ENCODE data around the gene TRIL. TPM values are rescaled to one million over a fixed set of nuclear protein-coding genes. Genes with fewer than 3 reads are reported as not detected.

The TRIL gene
- total and polyA plus RNA-seq, 2 experiments from 2014 or later: 2.5 to 4.6 TPM

DNA sequence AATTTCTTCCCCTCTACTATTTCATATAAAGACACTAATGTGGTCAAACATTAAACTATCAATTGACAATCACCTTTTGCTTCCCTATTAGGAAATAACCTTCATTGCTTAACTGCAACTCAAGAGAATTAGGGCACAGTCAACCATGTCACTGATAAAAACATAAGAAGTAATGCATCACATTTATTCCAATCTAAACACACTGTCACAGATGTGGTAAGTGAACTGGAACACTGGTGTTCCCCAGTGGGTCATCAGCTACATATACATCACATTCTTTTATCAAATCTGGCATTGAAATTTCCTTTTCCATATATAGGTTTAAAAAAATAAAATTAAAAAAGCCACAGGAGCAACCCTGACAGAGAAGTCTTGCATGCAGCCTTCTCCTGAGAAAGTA, 3.7 kb downstream of the TRIL start:
- H3K4me1 ChIP-seq (ENCODE audit: insufficient read depth): peaks cover 33% of the 10 kb centered on the region

DNA sequence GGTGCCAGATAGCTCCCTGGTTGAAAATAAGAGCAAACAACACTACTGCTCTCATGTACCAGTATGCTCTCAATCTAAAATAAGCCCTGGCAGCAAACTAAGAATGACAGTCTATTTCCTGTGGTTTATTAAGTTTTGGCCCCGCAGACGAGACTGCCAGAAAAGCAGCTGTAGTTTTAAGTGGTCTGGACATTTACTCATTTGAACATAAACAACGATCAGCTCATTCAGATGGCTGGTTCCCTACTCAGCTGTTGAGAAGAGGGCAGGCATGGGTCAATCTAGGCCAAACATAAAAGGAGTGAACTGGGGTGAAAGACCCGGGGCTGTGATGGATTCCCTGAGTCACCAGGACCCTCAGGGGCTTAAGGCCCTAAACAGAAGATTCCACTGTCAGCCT, 4.5 kb downstream of the TRIL start:
- 31% methylated on average over 4 of the region's 4 CpGs for WGBS (ENCODE audit: low lambda C conversion rate, missing lambda C conversion rate)
- no peak for DNase-seq (ENCODE audit: low spot score)
- Histone ChIP-seq H3K9me2 (replicated peaks; ENCODE audit: insufficient read depth) (no peaks in the 10 kb centered on the region), H3K9me3 (ENCODE audit: low read depth) (no peaks in the 10 kb centered on the region), H3K79me2 (no peaks in the 10 kb centered on the region), H3K4me2 (peak overlapping the region; percentile 16), H3K36me3 (replicated peaks; ENCODE audit: insufficient read depth, low read depth) (no peaks in the 10 kb centered on the region), H3K4me3 (no peak overlapping the region), H3K27me3 (peaks cover 34% of the 10 kb centered on the region), H4K20me1 (ENCODE audit: insufficient read depth, poor library complexity, severe bottlenecking) (no peaks in the 10 kb centered on the region), H2AFZ (no peak overlapping the region), H3K4me1 (ENCODE audit: insufficient read depth) (peaks cover 30% of the 10 kb centered on the region), H3K27ac (no peak overlapping the region)
- TF ChIP-seq EZH2 (IDR thresholded peaks at IDR 0.05; ENCODE audit: borderline replicate concordance) (no peak), EZH2phosphoT487 (IDR thresholded peaks at IDR 0.05; ENCODE audit: low read depth, severe bottlenecking, unreplicated experiment) (no peak), CTCF (IDR thresholded peaks at IDR 0.05; ENCODE audit: poor library complexity) (no peak)

More for the DNA sequence above, 3.7 kb downstream of the TRIL start:
- peaks cover 41% of the 10 kb centered on the region for H3K27me3 ChIP-seq
- H3K27ac ChIP-seq: no peak overlapping the region
- no peaks in the 10 kb centered on the region for H3K9me2 ChIP-seq (replicated peaks; ENCODE audit: insufficient read depth)
- H3K4me3 ChIP-seq: no peak overlapping the region
- H2AFZ ChIP-seq: no peak overlapping the region
- H3K4me2 ChIP-seq: no peak overlapping the region
- TF ChIP-seq EZH2 (IDR thresholded peaks at IDR 0.05; ENCODE audit: borderline replicate concordance) (no peak), EZH2phosphoT487 (IDR thresholded peaks at IDR 0.05; ENCODE audit: low read depth, severe bottlenecking, unreplicated experiment) (no peak), CTCF (IDR thresholded peaks at IDR 0.05; ENCODE audit: poor library complexity) (no peak)
- H3K79me2 ChIP-seq: no peaks in the 10 kb centered on the region
- no peaks in the 10 kb centered on the region for H4K20me1 ChIP-seq (ENCODE audit: insufficient read depth, poor library complexity, severe bottlenecking)
- H3K9me3 ChIP-seq (ENCODE audit: low read depth): no peaks in the 10 kb centered on the region
- DNase-seq (ENCODE audit: low spot score): no peak
- H3K36me3 ChIP-seq (replicated peaks; ENCODE audit: insufficient read depth, low read depth): no peaks in the 10 kb centered on the region

- no peak overlapping the region for H3K4me3 ChIP-seq
- H3K27ac ChIP-seq: no peak overlapping the region
- 64% methylated on average over 3 of the region's 3 CpGs for WGBS (ENCODE audit: low lambda C conversion rate, missing lambda C conversion rate)
- no peaks in the 10 kb centered on the region for H3K27me3 ChIP-seq
- H3K36me3 ChIP-seq (replicated peaks; ENCODE audit: insufficient read depth, low read depth): no peaks in the 10 kb centered on the region
- H3K79me2 ChIP-seq: no peaks in the 10 kb centered on the region
- no peak for TF ChIP-seq EZH2 (IDR thresholded peaks at IDR 0.05; ENCODE audit: borderline replicate concordance)
- no peak for TF ChIP-seq EZH2phosphoT487 (IDR thresholded peaks at IDR 0.05; ENCODE audit: low read depth, severe bottlenecking, unreplicated experiment)
- no peak for TF ChIP-seq CTCF (IDR thresholded peaks at IDR 0.05; ENCODE audit: poor library complexity)
- H2AFZ ChIP-seq: no peak overlapping the region
- no peak for DNase-seq (ENCODE audit: low spot score)
- H3K4me2 ChIP-seq: no peak overlapping the region
- no peaks in the 10 kb centered on the region for H3K9me3 ChIP-seq (ENCODE audit: low read depth)
- H4K20me1 ChIP-seq (ENCODE audit: insufficient read depth, poor library complexity, severe bottlenecking): no peaks in the 10 kb centered on the region
- H3K9me2 ChIP-seq (replicated peaks; ENCODE audit: insufficient read depth): no peaks in the 10 kb centered on the region
- H3K4me1 ChIP-seq (ENCODE audit: insufficient read depth): no peaks in the 10 kb centered on the region
Observed at GRCh38 chr7:28942168-28942567, 16.0 kb downstream of the TRIL start.

- WGBS (ENCODE audit: low lambda C conversion rate, missing lambda C conversion rate): 56% methylated on average over 5 of the region's 5 CpGs
- H3K4me3 ChIP-seq: no peak overlapping the region
- TF ChIP-seq EZH2 (IDR thresholded peaks at IDR 0.05; ENCODE audit: borderline replicate concordance): no peak
- TF ChIP-seq EZH2phosphoT487 (IDR thresholded peaks at IDR 0.05; ENCODE audit: low read depth, severe bottlenecking, unreplicated experiment): no peak
- TF ChIP-seq CTCF (IDR thresholded peaks at IDR 0.05; ENCODE audit: poor library complexity): no peak
- no peak for DNase-seq (ENCODE audit: low spot score)
- no peaks in the 10 kb centered on the region for H3K9me2 ChIP-seq (replicated peaks; ENCODE audit: insufficient read depth)
- H3K27me3 ChIP-seq: no peaks in the 10 kb centered on the region
- H3K27ac ChIP-seq: no peak overlapping the region
- H4K20me1 ChIP-seq (ENCODE audit: insufficient read depth, poor library complexity, severe bottlenecking): no peaks in the 10 kb centered on the region
- H2AFZ ChIP-seq: no peak overlapping the region
- H3K36me3 ChIP-seq (replicated peaks; ENCODE audit: insufficient read depth, low read depth): no peaks in the 10 kb centered on the region
- no peaks in the 10 kb centered on the region for H3K9me3 ChIP-seq (ENCODE audit: low read depth)
- H3K4me1 ChIP-seq (ENCODE audit: insufficient read depth): no peaks in the 10 kb centered on the region
- no peak overlapping the region for H3K4me2 ChIP-seq
- H3K79me2 ChIP-seq: no peaks in the 10 kb centered on the region
Observed at GRCh38 chr7:28941633-28942032, 16.5 kb downstream of the TRIL start.

Measured in hepatocyte (in vitro differentiated cells).